Activated CD4-positive, alpha-beta T cell treated with anti-CD3 and anti-CD28 coated beads for 24 hours (primary cell): ENCODE measurements around the gene FUNDC2.

Experiments
- DNase-seq, 2 donors: peaks; one replicate each; pipeline ENCODE4 v3.0.0-alpha.2; 2020; ENCODE audit warnings: low read depth in 2 of 2

The FUNDC2 gene

GRCh38 chrX:155069414-155069813 is 42.8 kb downstream of the FUNDC2 start:
- DNase-seq = no peak

GRCh38 chrX:155070038-155070437 is 43.4 kb downstream of the FUNDC2 start:
- DNase-seq = no peak

GRCh38 chrX:155070663-155070974 is 44.0 kb downstream of the FUNDC2 start:
- DNase-seq = no peak

- DNase-seq = peak; percentile 58 to 62
Measured at GRCh38 chrX:155070975-155071693, 44.5 kb downstream of the FUNDC2 start, which contains the start of the genes BRCC3, CMC4 and MTCP1. TSS of gene BRCC3 (plus strand) at chrX:155071508. CDS start at chrX:155071528, 20 bp downstream. TSS of gene CMC4 (minus strand) at chrX:155071136. CDS start at chrX:155064023, 7,113 bp downstream. TSS of gene MTCP1 (minus strand) at chrX:155071136. CDS start at chrX:155066010, 5,126 bp downstream.

DNA sequence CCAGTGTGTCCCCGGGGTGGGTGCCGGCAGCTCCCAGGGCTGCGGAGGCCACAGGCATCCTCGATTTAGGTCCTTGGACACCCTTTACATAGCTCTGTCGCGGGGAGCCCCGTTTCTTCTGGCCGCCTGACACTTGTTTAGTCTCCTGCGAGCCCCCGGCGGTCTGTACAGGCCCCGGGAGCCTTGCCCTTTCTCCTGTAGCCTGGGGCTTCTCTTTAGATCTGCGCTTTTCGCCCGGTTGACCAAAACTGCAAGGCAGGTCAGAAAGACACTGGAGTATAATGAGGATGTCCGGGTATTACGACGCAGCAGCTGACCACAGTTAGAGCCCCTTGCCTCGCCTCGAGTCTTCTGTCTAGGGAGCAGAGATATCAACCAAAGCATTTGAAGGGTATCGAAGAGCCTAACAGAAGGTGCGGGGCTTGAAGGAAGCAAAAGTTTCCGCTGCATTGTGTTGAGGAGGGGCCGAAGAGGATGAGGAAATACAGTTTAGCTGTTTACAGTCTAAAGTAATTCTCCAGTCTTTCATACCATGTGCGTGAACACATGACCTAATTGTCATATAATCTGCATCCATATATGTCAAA is 45.1 kb downstream of the FUNDC2 start:
- DNase-seq = no peak

DNA sequence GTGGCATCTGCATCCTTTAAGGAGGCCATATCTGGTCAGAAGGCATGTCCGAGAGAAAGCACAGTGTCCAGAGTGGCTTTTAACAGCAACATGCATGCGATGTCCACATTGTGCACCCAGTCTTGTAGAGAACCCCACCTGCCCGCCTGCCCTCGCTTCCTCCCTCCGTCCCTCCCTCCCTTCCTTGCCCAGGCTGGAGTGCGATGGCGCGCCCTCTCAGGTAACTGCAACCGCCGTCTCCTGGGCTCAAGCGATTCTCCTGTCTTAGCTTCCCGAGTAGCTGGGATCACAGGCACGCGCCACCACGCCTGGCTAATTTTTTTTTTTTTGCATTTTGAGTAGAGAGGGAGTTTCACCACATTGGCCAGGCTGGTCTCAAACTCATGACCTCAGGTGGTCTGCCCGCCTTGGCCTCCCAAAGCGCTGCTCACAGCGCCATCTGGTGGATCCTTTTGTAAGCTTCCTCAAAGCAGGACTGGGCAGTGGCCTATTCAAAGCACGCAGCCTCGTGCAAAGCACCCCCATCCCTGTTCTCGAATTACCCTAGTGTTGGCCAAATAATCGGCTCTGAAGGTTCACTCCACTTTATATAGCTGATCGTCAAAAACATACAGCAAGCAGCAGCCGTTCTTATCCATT is 59.7 kb downstream of the FUNDC2 start:
- DNase-seq = no peak

GRCh38 chrX:155086961-155087735 is 60.5 kb downstream of the FUNDC2 start:
- no peak for DNase-seq

DNA sequence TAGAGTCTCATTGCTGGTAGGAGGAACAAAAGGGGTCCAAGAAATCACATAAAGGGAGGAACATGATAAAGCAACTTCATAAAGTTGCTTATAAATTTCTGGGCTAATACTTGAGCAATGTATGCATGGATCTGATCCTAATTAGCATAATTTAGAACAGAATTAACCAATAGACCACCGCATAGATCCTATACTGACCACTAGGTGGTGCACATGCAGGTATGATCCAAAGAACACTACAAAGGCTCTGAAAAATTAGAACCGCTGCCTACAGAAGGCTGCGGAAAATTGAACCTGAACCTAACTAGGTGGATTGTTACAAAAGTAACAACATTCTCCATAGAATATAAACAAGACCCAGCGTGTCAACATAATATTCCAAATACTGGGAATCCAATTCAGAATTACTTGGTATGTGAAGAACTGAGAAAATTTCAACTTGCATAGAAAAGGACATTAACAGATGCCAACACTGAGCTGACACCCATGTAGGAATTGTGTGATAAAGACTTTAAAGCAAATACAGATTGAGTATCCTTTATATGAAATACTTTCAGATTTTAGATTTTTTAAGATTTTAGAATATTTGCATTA is 67.9 kb downstream of the FUNDC2 start:
- DNase-seq = no peak

- DNase-seq = no peak
Measured at GRCh38 chrX:155105919-155106318, 79.3 kb downstream of the FUNDC2 start.

- no peak for DNase-seq
Measured at GRCh38 chrX:155108427-155108826, 81.8 kb downstream of the FUNDC2 start.
